Lower leg skin (tissue), 4 donors: ENCODE data around the gene PRDM10. TPM values are rescaled to one million over a fixed set of nuclear protein-coding genes. Genes with fewer than 3 reads are reported as not detected.
A peak's percentile ranks its signal among the peaks of the same experiment; 100 is the strongest.

ENCODE experiments used
- DNase-seq, 2 donors: peaks; one replicate each; pipeline ENCODE4 v3.0.0-alpha.2; 2019; ENCODE audit warnings: low spot score in 2 of 2
- H3K4me3 ChIP-seq: fragments of 200-600 bp; sonication (generic); 2 replicates; pipeline ENCODE4 v1.5.1; 2017; ENCODE audit warnings: mild to moderate bottlenecking, low read depth; ENCODE audit not compliant: poor library complexity, severe bottlenecking
- POLR2A ChIP-seq, 2 donors: fragments of 450-650 bp; IDR thresholded peaks; one replicate each; pipeline ENCODE4 v1.6.1; 2016 to 2017; ENCODE audit warnings: antibody characterized with exemption in 2 of 2, mild to moderate bottlenecking in 1 of 2, moderate library complexity in 1 of 2
- WGBS, 2 donors: methylation state at CpG; one replicate each; pipeline ENCODE4 v1.1.5; 2018; 5-methylcytosine and 5-hydroxymethylcytosine counted together
- intact Hi-C: fragments of 100-400 bp; cut with DNase I; formaldehyde crosslinking; loops from one replicate; pipeline ENCODE4 v1.15.0; 2023; ENCODE audit warnings: low total_unique reads
- total RNA-seq, 4 donors: library from RNA; depleted of rRNA; stranded (reverse); fragments of >200 nt; gene quantifications; one replicate each; pipeline ENCODE4 v1.1.0, GENCODE V29; 2016
- TF ChIP-seq, protein P1 (sequence below), 3 donors: fragments of 450-650 bp; IDR thresholded peaks; one replicate each; pipeline ENCODE4 v1.5.1; 2016; ENCODE audit warnings: antibody characterized with exemption in 3 of 3, mild to moderate bottlenecking in 3 of 3, moderate library complexity in 2 of 3

PRDM10 gene
- total RNA-seq, 4 donors from 2014 or later, result 6.7 to 13.0 (median 9.1) TPM

DNA sequence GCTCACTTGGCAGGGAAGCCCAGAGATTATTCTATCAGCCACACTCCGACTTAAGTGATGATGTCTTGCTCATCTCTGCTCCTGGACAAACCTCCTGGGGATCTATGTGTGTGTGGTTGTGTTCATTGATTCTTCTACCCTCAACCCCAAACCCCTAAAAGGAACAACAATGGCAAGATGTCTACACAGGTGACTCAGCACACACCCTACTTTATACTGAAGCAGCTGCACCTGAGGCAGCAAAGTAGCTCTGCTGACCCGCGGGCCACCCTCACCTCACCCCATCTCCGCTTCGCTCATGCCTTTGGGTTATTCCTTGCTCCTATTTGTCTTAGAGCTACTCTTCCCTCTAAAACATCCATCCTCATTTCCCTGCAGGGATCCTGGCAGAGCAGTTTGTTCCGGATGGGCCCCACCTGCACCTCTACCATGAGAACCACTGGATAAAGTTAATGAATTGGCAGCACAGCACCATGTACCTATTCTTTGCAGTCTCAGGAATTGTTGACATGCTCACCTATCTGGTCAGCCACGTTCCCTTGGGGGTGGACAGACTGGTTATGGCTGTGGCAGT lies 148.3 kb downstream of the PRDM10 start:
- 52 to 58% methylated on average over 7 of the region's 7 CpGs for WGBS, 2 donors
- no peak overlapping the region for H3K4me3 ChIP-seq
- DNase-seq, result peak in 1 of 2 donors; percentile 50
- no peak for TF ChIP-seq POLR2A (IDR thresholded peaks at IDR 0.05)
- intact Hi-C loops, result no loop called here

DNA sequence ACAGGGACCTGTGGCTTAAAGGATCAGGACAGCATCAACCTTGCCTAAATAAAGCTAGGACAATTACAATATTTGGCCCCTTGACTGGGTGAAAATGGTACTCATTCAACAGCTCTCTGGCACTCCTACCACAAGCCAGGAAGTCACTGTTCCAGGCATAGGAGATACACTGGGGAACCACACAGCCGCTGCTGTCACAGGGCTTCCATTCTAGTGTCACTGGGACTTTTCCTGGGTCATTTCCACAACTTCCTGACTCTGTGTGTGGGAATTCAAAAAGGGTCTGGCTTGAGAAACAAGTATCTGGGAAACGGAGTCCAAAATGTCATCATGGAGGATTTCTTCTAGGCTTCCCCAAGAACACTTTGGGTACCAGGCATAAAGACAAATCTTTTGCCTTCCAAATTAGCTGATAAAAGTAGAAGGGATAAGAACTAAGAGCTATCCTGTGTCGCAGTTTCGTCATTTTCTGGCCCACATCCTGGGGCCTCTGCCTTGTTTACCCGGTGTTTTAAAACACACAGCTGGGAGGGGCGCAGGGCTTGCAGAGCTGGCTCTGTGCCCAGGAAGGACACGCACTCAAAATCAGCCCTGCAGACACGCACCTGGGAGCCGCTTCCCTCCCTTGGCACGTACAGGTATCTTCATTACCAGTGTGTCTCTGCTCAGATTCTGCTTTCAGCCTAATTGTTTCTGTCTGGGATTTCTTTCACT lies 149.0 kb downstream of the PRDM10 start:
- 16 to 21% methylated on average over 10 of the region's 10 CpGs for WGBS, 2 donors
- no peak overlapping the region for H3K4me3 ChIP-seq
- intact Hi-C loops, result no loop called here
- peak; percentile 77 to 91 for DNase-seq
- TF ChIP-seq POLR2A (IDR thresholded peaks at IDR 0.05), result no peak
- TF ChIP-seq, protein P1, sequence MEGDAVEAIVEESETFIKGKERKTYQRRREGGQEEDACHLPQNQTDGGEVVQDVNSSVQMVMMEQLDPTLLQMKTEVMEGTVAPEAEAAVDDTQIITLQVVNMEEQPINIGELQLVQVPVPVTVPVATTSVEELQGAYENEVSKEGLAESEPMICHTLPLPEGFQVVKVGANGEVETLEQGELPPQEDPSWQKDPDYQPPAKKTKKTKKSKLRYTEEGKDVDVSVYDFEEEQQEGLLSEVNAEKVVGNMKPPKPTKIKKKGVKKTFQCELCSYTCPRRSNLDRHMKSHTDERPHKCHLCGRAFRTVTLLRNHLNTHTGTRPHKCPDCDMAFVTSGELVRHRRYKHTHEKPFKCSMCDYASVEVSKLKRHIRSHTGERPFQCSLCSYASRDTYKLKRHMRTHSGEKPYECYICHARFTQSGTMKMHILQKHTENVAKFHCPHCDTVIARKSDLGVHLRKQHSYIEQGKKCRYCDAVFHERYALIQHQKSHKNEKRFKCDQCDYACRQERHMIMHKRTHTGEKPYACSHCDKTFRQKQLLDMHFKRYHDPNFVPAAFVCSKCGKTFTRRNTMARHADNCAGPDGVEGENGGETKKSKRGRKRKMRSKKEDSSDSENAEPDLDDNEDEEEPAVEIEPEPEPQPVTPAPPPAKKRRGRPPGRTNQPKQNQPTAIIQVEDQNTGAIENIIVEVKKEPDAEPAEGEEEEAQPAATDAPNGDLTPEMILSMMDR (IDR thresholded peaks at IDR 0.05), result no peak

- no peak for DNase-seq
- no peak overlapping the region for H3K4me3 ChIP-seq
- intact Hi-C loops, result no loop called here
- WGBS, 2 donors, result 83% methylated on average over 15 of the region's 15 CpGs
- no peak for TF ChIP-seq POLR2A (IDR thresholded peaks at IDR 0.05)
- TF ChIP-seq, protein P1 (IDR thresholded peaks at IDR 0.05), result no peak
Observed at GRCh38 chr11:129852125-129852740, 150.4 kb downstream of the PRDM10 start.

Other genes starting within 250 kb of the PRDM10 start
- 10 to 100 TPM; 50.2 to 76.1 (median 55.1) TPM for gene TMEM45B, start 187.0 kb downstream of the PRDM10 start, total RNA-seq
- gene NFRKB, start 107.3 kb downstream of the PRDM10 start, total RNA-seq, result 10 to 100 TPM; 41.9 to 57.1 (median 53.2) TPM
- 100 to 1,000 TPM; 125 to 226 (median 158) TPM for gene APLP2, start 67.1 kb upstream of the PRDM10 start, total RNA-seq
- gene ST14, start 156.9 kb upstream of the PRDM10 start, total RNA-seq, result 100 to 1,000 TPM in 1 of 4 donors, 10 to 100 TPM in 3; 75.4 to 107 (median 87.1) TPM